Amygdala (tissue), 56 donors: ENCODE data around the gene MRPL36.

Source experiments
- DNase-seq, 56 donors: peaks; one replicate each; lab custom pipeline; 2025; lab: John Stamatoyannopoulos, UW

The MRPL36 gene

GRCh38 chr5:1833264-1834021 lies 33.8 kb upstream of the MRPL36 start:
- DNase-seq: no peak

GRCh38 chr5:1832511-1833250 lies 33.0 kb upstream of the MRPL36 start:
- DNase-seq: no peak

- no peak for DNase-seq
Measured at GRCh38 chr5:1831677-1832313, 32.2 kb upstream of the MRPL36 start.

- DNase-seq: no peak
Measured at GRCh38 chr5:1831257-1831656, 31.6 kb upstream of the MRPL36 start.

- DNase-seq: no peak
Measured at GRCh38 chr5:1830571-1831228, 31.1 kb upstream of the MRPL36 start.

- DNase-seq: no peak
Measured at GRCh38 chr5:1827886-1828397, 28.3 kb upstream of the MRPL36 start.

- DNase-seq: no peak
Measured at GRCh38 chr5:1827025-1827885, 27.6 kb upstream of the MRPL36 start.

- DNase-seq: no peak
Measured at GRCh38 chr5:1826235-1826980, 26.8 kb upstream of the MRPL36 start.

GRCh38 chr5:1824903-1825841 lies 25.5 kb upstream of the MRPL36 start:
- no peak for DNase-seq

GRCh38 chr5:1824109-1824821 lies 24.6 kb upstream of the MRPL36 start:
- no peak for DNase-seq

- no peak for DNase-seq
Measured at GRCh38 chr5:1823381-1824034, 23.9 kb upstream of the MRPL36 start.

- no peak for DNase-seq
Measured at GRCh38 chr5:1821862-1822261, 22.2 kb upstream of the MRPL36 start.

GRCh38 chr5:1820926-1821325 lies 21.3 kb upstream of the MRPL36 start:
- no peak for DNase-seq

- no peak for DNase-seq
Measured at GRCh38 chr5:1820381-1820780, 20.7 kb upstream of the MRPL36 start.

GRCh38 chr5:1819458-1819857 lies 19.8 kb upstream of the MRPL36 start:
- DNase-seq: no peak

GRCh38 chr5:1818784-1819183 lies 19.1 kb upstream of the MRPL36 start:
- DNase-seq: no peak
